AG08395 (cell line): ENCODE measurements around the gene DYNC2H1.
"Not testable (repeated sequence)": the region's sequence is repeated elsewhere in the genome, so short reads cannot be mapped to it uniquely, and the experiment has no call there.

Experiments used
- DNase-seq: peaks from one replicate; pipeline ENCODE4 v3.0.0; 2012; ENCODE audit warnings: mixed read lengths, low spot score

The DYNC2H1 gene

DNA sequence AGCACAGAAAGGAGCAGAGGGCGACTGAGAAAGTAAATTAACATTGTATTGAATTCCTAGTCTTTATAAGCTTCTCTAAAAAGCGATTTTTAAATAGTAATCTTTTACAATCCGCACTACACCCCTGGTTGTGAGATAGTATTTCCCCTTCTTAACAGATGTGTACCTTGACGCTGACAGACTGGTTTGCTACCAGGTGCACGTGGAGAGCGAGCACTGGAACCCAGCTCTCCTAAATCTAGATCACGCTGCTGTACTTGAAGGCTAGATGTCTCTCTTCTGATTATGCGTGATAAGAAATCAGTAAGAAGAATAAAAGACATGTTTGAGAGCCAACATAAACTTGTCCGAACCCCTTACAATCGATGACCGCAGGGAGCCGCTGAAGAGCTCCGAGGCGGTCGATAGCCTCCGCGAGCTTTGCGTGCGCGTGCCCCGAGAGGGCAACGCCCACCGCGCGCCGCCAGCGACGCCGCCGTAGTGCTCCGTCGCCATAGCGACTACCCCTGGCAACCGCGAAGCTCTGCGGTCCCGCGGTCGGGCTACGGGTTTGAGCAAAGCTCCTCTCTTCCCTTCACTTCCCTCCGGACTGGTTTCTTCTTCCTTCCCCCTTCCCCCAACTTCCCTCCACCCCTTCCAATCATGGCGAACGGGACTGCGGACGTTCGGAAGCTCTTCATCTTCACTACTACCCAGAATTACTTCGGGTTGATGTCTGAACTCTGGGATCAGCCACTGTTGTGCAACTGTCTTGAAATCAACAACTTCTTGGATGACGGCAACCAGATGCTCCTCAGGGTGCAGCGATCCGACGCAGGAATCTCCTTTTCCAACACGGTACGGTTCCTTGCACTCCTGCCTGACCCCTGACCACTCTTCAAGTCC, at the start of gene DYNC2H1:
Gene DYNC2H1, plus strand, starts transcription at position 494 of the 885 bp plus-strand sequence. Its CDS starts 149 bp downstream, at position 643.
- DNase-seq = peak; percentile 97

DNA sequence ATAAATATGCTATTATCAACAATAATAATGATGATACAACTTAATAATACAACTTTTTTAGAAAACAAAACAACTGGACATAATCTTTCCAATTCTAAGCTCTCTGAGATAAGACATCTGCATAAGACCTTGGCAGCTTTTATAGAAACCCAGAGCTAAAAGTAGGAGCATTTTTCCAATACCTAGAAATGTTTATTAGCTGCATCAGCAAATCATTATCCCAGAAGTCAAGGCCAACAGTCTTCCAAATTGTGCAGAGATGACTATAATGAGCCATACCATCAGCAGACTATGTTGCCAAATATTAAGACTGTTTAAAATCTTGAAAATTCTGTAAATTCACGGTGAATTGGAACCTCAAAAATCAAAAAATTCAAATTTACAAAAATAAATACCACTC, 47.6 kb upstream of the DYNC2H1 start:
- DNase-seq = no peak

DNA sequence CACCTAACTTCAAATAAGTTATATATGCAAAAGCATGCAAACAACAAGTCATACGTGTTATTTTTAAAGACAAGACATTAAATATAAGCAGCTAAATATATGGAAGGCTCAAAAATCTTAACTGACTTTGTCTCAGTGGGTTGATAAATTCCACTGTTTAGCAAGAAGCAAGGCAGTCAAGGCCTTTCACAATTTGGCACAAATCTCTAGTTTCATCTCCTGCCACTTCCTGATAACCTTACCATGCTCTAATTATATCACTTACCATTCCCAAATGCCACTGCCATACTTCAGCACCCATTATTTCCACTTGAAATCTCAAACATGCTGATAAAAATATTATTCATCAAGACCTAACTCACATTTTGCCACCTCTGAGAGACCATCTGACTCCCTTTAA, 42.1 kb upstream of the DYNC2H1 start:
- DNase-seq = no peak

- no peak for DNase-seq
Measured at GRCh38 chr11:103069367-103069766, 39.9 kb upstream of the DYNC2H1 start.

DNA sequence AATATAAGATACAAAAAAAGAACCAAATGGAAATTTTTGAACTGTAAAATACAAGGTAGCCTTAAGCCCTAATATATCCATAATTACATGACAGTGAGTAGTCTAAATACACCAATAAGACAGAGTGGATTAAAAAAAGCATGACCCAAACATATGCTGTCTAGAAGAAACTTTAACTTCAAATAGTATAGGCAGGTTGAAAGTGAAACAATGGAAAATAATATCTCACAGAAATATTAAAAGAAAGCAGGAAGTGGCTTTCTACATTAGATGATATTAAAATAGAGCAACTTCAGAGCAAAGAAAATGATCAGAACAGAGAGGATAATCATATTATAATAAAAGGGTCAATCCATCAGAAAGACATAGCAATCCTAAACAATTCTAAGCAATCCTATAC, 39.1 kb upstream of the DYNC2H1 start:
- no peak for DNase-seq

GRCh38 chr11:103071008-103071407, 38.2 kb upstream of the DYNC2H1 start:
- no peak for DNase-seq

GRCh38 chr11:103076361-103076760, 32.9 kb upstream of the DYNC2H1 start:
- DNase-seq = no peak

GRCh38 chr11:103077554-103077953, 31.7 kb upstream of the DYNC2H1 start:
- DNase-seq = no peak

DNA sequence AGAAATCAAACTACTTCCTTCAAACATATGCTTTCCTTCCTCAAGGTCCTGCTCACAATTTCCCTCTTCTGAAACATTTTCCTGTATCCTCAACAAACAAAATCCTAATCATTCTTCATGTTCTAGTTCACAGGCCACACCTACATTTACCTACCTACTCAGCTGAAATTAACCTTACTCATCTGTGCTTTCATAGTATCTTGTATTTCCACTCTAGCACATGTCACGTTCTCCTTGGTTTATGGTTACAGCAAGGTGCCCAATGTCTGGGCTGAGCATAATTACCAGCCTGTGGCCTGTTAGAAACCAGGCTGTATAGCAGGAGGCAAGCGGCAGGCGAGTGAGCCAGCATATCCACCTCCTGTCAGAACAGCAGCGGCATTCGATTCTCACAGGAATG, 30.5 kb upstream of the DYNC2H1 start:
- DNase-seq = no peak

GRCh38 chr11:103079833-103080232, 29.4 kb upstream of the DYNC2H1 start:
- DNase-seq = no peak

DNA sequence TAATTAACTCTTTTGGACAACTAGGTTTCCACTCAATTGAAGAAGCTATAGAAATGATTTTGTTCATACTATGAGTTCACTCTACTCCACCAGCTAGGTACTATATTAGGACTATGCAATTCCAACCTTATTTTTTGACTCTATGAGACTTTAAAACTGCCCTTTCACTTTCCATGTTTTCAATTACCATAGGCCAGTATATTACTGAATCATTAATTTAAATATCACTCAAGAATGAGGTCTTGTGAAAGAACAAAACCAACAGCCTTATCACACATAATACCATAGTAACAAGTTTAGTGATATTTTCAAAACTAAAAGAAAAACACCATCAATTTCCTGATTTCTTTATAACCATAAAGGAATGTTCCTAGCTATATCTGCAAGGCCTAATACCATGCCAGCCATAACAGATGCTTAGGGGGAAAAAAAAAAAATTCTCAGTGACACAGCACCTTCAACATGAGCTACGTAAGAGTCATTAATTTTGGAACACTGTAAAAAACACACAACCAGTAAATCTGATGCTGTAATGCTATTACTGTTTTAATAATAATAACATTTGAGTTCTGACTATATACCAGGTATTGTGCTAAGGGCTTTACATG, 23.4 kb upstream of the DYNC2H1 start:
- no peak for DNase-seq

- DNase-seq = no peak
Measured at GRCh38 chr11:103086461-103086860, 22.8 kb upstream of the DYNC2H1 start.

DNA sequence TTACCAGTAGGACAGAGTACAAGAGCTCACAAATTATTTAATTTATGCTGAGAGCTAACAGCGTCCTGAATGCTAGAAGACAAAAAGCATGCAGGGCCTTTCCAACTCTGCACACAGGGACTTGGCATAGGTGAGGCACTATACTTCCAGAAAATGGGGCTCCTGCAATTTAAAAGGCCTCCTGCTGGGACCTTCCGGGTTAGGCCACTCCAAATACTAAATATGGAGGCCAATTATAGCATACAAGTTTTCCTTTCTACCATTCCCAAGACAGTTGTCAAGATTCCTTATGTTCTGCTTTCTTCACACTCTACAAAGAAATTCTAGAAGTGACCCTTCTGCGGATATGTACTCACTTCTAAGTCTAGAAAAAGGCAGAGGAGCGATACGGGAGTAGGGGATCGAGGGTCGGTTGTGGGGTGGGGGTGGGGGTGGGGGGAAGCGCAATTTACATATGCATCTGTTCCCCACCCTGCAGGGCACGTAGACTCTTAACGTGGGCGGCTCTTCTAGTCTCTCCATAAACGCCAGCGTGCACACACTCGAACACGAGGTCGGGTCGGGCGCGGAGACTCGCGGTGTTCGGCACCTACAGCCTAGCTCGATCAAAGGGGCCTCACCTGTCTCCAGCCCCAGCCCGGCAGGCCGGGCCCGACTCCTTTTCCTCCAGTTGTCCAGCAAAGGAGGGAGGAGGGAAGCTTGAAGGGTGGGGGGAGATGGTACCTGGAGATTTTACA, 18.0 kb upstream of the DYNC2H1 start:
- peak; percentile 22 for DNase-seq

DNA sequence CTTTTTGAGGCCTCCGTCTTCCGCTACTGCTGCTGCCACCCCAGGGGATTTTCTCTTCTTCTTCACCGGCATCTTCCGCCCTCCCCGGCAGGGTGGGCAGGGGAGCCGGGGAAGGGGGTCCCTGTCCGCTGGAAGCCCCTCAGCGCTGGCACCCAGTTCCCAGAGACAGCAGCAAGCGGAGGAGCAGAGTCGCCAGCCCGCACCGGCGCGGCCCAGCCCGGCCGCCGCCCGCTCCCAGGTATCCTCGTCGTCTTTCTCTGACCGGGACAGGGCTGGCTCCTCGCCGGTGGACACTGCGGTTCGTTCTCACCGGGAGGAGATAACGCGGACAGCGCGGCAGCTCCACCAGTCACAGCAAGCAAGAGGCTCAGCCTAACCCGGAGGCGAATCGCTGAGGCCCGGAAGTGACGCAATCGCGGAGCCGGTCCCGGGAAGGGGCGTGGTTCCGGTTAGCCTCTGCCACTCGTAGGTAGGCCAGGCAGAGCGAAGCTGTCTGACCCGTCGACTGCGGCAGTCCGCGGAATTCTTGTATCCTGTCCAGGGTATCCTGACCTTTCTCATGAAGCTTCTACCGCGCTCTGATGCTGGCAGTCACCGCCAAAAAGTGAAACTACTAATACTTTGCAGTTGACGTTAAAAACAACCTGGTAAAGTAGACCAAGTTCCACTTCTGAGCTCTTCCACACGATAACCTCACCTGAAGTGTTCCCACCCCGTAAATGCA, 17.3 kb upstream of the DYNC2H1 start, which contains the start of gene DCUN1D5:
Gene DCUN1D5, minus strand, starts transcription at position 360 of the 724 bp plus-strand sequence. Its CDS starts 288 bp downstream, at position 72.
- peak; percentile 98 for DNase-seq

DNA sequence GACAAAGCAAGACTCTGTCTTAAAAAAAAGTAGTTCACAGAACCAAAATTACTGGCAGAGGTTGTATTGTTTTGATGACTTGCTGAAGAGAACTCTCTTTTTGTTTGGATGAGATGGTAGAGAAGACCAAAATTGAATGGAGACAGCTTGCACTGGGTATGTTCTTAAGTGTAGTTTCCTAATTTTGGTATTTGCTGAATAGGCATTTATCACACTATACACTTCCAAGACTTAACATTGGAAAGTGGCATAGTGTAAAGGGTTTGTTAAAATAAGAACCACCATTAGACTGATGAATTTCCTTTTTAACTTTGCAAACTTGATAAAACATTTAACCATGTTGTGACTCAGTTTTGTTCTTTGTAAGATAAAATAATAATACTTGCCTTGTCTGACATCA, 11.9 kb upstream of the DYNC2H1 start:
- DNase-seq = no peak

DNA sequence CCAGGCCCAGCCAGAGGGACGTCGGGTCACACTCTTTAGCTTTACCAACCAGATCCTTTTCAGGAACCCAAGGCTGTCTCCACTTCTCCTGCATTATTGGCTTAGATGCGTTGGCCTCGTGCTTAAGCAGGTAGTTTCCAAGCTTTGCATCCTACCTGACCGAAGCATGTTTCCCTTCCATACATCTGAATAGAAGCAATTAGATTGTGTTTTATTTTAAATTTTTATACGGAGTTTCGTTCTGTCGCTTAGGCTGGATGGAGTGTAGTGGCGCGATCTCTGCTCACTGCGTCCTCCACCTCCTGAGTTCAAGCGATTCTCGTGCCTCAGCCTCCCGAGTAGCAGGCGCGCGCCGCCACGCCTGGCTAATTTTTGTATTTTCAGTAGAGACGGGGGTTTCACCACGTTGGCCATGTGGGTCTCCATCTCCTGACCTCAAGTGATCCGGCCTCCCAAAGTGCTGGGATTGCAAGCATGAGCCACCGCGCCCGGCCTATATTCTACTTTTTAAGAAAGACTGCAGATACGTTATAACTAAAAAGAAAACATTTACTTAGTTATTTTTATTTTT, 677 bp downstream of the DYNC2H1 start:
- no peak for DNase-seq

- DNase-seq = peak; percentile 28
Measured at GRCh38 chr11:103110391-103110790, 1.2 kb downstream of the DYNC2H1 start.

GRCh38 chr11:103111400-103111799, 2.2 kb downstream of the DYNC2H1 start:
- no peak for DNase-seq

DNA sequence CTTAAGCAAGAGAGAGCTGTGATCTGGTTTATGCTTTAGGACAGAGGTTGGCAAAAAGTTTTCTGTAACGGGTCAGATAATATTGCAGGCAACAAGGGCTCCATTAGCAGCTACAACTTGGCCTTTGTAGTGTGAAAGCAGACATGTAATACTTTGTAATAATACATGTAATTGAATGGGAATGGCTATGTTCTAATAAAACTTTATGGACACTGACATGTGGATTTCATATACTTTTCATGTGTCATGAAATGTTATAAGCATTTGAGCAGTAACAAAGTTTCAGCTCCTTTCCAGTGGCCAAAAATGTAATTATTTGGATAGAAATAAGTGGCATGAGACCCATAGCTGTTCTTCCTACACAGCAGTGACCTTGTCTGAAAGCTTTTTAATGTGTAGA, 3.1 kb downstream of the DYNC2H1 start:
- no peak for DNase-seq

- no peak for DNase-seq
Measured at GRCh38 chr11:103114836-103115235, 5.6 kb downstream of the DYNC2H1 start.

DNA sequence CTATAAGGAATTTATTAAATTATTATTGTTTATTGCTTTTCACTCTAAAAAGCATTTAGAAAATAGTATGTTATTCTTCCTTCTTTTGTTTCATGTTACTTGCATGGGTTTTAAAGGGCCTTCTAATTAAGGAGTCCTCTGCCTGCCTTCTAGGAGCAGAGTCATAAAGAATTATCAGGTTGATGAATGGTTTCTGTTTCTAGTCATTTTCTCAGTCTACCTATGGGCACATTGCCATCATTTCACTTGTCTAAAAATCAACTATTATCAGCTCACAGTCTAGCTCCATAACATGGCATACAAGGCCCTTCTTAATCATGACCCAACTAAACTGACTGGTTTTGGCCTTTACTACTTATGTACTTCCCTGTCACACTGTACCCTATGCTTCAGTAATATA, 16.2 kb downstream of the DYNC2H1 start:
- no peak for DNase-seq

DNA sequence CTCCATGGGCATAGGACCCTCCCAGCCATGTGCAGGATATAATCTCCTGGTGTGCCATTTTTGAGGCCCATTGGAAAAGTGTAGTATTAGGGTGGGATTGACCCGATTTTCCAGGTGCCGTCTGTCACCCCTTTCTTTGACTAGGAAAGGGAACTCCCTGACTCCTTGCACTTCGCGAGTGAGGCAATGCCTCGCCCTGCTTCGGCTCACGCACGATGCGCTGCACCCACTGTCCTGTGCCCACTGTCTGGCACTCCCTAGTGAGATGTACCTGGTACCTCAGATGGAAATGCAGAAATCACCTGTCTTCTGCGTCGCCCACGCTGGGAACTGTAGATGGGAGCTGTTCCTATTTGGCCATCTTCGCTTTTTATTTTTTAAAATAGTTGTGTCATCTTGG, 32.8 kb downstream of the DYNC2H1 start:
- DNase-seq = not testable (repeated sequence)
